ENCODE measurements around the gene CCIN. TPM values are rescaled to one million over a fixed set of nuclear protein-coding genes. Genes with fewer than 3 reads are reported as not detected.
"Not testable (repeated sequence)": the region's sequence is repeated elsewhere in the genome, so short reads cannot be mapped to it uniquely, and the experiment has no call there.

CCIN gene
- total RNA-seq, 4 donors from 2014 or later, result not detected

DNA sequence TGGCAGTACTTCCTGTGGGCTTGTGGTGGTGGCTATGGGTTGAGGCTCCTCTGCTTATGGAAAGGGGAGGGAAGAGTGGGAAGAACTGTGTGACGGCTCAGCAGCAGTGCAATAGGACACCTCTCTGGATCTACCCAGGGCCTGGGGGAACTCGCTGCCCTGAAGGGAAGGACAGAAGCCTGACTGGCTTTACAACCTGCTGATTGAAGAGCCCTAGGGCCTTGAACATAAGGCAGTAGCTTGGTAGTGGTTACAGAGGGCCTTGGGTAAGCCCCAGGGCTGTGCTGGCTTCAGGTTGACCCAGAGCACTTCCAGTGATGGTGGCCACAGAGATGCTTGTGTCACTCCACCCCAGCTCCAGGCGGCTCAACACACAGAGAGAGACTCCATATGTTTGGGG, 5.5 kb downstream of the CCIN start:
- Histone ChIP-seq H3K27ac (no peak overlapping the region), H3K4me1 (no peaks in the 10 kb centered on the region), H3K4me3 (no peak overlapping the region), H3K36me3 (no peaks in the 10 kb centered on the region), H3K27me3 (no peaks in the 10 kb centered on the region), H3K9me3 (no peaks in the 10 kb centered on the region)
- no peak for DNase-seq
- TF ChIP-seq, protein P1, sequence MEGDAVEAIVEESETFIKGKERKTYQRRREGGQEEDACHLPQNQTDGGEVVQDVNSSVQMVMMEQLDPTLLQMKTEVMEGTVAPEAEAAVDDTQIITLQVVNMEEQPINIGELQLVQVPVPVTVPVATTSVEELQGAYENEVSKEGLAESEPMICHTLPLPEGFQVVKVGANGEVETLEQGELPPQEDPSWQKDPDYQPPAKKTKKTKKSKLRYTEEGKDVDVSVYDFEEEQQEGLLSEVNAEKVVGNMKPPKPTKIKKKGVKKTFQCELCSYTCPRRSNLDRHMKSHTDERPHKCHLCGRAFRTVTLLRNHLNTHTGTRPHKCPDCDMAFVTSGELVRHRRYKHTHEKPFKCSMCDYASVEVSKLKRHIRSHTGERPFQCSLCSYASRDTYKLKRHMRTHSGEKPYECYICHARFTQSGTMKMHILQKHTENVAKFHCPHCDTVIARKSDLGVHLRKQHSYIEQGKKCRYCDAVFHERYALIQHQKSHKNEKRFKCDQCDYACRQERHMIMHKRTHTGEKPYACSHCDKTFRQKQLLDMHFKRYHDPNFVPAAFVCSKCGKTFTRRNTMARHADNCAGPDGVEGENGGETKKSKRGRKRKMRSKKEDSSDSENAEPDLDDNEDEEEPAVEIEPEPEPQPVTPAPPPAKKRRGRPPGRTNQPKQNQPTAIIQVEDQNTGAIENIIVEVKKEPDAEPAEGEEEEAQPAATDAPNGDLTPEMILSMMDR (IDR thresholded peaks at IDR 0.05), result no peak
- TF ChIP-seq POLR2A (IDR thresholded peaks at IDR 0.05), result no peak

DNA sequence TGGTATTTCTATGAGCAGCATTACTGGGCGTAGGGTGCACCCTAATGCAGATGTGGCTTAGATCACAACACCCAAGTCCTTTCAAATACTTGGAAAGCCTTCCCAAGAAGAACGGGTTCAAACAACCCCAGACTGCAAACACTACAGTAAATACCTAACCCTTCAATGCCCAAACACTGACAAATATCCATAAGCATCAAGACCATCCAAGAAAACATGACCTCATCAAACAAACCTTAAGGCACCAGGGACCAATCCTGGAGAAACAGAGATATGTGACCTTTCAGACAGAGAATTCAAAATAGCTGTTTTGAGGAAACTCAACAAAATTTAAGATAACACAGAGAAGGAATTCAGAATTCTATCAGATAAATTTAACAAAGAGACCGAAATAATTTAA, 6.0 kb downstream of the CCIN start:
- H3K36me3 ChIP-seq, DNase-seq, H3K4me1 ChIP-seq, H3K27ac ChIP-seq, H3K9me3 ChIP-seq, H3K4me3 ChIP-seq, H3K27me3 ChIP-seq: not testable (repeated sequence)

DNA sequence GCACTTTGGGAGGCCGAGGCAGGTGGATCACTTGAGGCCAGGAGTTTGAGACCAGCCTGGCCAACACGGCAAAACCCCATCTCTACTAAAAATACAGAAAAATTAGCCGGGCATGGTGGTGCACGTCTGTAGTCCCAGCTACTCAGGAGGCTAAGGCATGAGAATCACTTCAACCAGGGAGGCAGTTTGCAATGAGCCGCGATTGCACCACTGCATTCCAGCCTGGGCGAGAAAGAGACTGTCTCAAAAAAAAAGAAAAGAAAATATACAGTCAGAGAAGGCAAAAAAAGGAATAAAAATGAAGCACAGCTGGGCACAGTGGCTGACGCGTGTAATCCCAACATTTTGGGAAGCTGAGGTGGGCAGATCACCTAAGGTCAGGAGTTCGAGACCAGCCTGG, 7.3 kb downstream of the CCIN start:
- not testable (repeated sequence) for H3K4me1 ChIP-seq, H3K9me3 ChIP-seq, H3K27ac ChIP-seq, H3K36me3 ChIP-seq, H3K27me3 ChIP-seq, DNase-seq, H3K4me3 ChIP-seq

DNA sequence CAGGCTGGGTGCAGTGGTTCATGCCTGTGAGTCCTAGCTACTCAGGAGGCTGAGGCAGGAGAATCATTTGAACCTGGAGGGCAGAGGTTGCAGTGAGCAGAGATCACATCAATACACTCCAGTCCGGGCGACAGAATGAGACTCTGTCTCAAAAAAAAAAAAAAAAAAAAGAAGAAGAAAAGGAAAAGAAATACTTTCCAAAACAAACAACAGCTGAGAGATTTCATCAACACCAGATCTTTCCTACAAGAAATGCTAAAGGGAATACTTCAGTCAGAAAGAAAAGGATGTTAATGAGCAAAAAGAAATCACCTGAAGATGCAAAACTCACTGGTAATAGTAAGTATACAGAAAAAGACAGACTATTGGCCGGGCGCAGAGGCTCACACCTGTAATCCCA, 8.4 kb downstream of the CCIN start:
- TF ChIP-seq POLR2A (IDR thresholded peaks at IDR 0.05), result no peak
- TF ChIP-seq, protein P1 (IDR thresholded peaks at IDR 0.05), result no peak

DNA sequence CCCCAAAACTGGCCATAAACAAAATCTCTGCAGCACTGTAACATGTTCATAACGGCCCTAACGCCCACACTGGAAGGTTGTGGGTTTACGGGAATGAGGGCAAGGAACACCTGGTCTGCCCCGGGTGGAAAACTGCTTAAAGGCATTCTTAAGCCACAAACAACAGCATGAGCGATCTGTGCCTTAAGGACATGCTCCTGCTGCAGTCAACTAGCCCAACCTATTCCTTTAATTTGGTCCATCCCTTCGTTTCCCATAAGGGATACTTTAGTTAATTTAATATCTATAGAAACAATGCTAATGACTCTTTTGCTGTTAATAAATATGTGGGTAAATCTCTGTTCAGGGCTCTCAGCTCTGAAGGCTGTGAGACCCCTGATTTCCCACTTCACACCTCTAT, 11.1 kb downstream of the CCIN start:
- not testable (repeated sequence) for DNase-seq, H3K4me3 ChIP-seq, H3K4me1 ChIP-seq, H3K27me3 ChIP-seq, H3K9me3 ChIP-seq, H3K27ac ChIP-seq, H3K36me3 ChIP-seq

More for the DNA sequence above, 8.4 kb downstream of the CCIN start:
- Histone ChIP-seq H3K27me3 (no peaks in the 10 kb centered on the region), H3K36me3 (no peaks in the 10 kb centered on the region), H3K9me3 (no peaks in the 10 kb centered on the region), H3K4me1 (no peaks in the 10 kb centered on the region), H3K27ac (no peak overlapping the region), H3K4me3 (no peak overlapping the region)
- DNase-seq, result no peak

DNA sequence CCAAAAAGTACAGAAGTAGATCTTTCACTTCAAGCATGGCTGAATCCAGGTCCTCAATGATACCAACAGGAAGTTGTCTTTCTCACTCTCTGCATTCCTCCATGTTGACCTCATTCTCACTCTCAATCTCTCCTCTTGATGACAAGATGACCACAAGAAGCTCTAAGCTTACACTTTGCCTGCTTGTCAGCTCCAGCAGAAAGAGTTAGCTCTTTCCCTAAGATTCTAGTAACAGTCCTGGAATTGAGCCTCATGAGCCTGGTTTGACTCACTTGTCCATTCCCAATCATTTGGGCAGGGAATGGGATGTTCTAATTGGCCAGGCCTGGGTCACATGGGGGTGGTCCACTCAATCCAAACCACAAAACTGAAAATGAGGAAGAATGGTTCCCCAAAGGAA, 18.2 kb downstream of the CCIN start:
- DNase-seq, result no peak
- H3K4me1 ChIP-seq, result peaks cover 0 to 12% (median 7%) of the 10 kb centered on the region in 4 donors
- no peaks in the 10 kb centered on the region for H3K27me3 ChIP-seq
- no peak overlapping the region for H3K4me3 ChIP-seq
- no peak for TF ChIP-seq POLR2A (IDR thresholded peaks at IDR 0.05)
- TF ChIP-seq, protein P1 (IDR thresholded peaks at IDR 0.05), result no peak
- no peaks in the 10 kb centered on the region for H3K36me3 ChIP-seq
- no peak overlapping the region for H3K27ac ChIP-seq
- H3K9me3 ChIP-seq, result no peaks in the 10 kb centered on the region

DNA sequence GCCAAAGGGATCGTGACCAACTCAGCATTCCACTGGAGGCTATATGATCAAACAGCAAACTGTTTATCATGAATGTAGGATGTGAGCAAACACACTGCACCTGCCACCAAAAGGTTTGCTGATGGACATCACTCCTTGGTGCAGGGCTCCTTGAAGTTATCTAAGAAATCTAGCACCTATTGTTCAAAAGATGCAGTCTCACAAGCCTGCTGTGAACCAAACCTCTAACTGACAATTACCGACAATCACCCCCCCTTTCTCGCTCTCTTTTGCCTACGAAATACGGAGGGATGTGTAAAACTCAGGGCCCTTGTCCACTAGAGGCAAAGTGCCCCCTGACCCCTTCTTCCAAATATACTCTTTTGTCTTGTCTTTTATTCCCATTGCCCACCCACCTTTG, 19.0 kb downstream of the CCIN start:
- TF ChIP-seq, protein P1 (IDR thresholded peaks at IDR 0.05), result no peak
- no peak for TF ChIP-seq POLR2A (IDR thresholded peaks at IDR 0.05)

More for the DNA sequence above, 19.0 kb downstream of the CCIN start:
- H3K36me3 ChIP-seq, result no peaks in the 10 kb centered on the region
- H3K9me3 ChIP-seq, result no peaks in the 10 kb centered on the region
- no peak for DNase-seq
- no peaks in the 10 kb centered on the region for H3K27me3 ChIP-seq
- H3K4me3 ChIP-seq, result no peak overlapping the region
- H3K4me1 ChIP-seq, result peaks cover 0 to 20% (median 11%) of the 10 kb centered on the region in 4 donors
- H3K27ac ChIP-seq, result no peak overlapping the region

Measured in Peyer's patch (tissue), 4 donors.